Stimulated activated CD8-positive, alpha-beta memory T cell treated with anti-CD3 and anti-CD28 coated beads, Interleukin-4, amount 100 ng/mL, for 1 hour (primary cell): ENCODE measurements around the gene CBLB.

ENCODE experiments used
- DNase-seq, 2 donors: peaks; one replicate each; pipeline ENCODE4 v3.0.0-alpha.2; 2020; ENCODE audit warnings: low read depth in 2 of 2, low spot score in 1 of 2

CBLB gene

GRCh38 chr3:105868742-105869530, at the start of gene CBLB:
Gene CBLB (minus strand): TSS chr3:105869012. CDS start chr3:105867577, 1,435 bp downstream.
- peak; percentile 44 to 64 for DNase-seq

- no peak for DNase-seq
These were observed 48.0 kb upstream of the CBLB start for GRCh38 chr3:105916767-105917166.

GRCh38 chr3:105915524-105915923, 46.7 kb upstream of the CBLB start:
- no peak for DNase-seq

GRCh38 chr3:105913616-105914015, 44.8 kb upstream of the CBLB start:
- DNase-seq = no peak

GRCh38 chr3:105912891-105913290, 44.1 kb upstream of the CBLB start:
- no peak for DNase-seq

- DNase-seq = no peak
These were observed 42.7 kb upstream of the CBLB start for GRCh38 chr3:105911496-105911895.

- no peak for DNase-seq
These were observed 39.0 kb upstream of the CBLB start for GRCh38 chr3:105907777-105908176.

- no peak for DNase-seq
These were observed 38.0 kb upstream of the CBLB start for GRCh38 chr3:105906836-105907235.

- DNase-seq = no peak
These were observed 37.5 kb upstream of the CBLB start for GRCh38 chr3:105906345-105906744.

GRCh38 chr3:105905328-105905727, 36.5 kb upstream of the CBLB start:
- no peak for DNase-seq

- no peak for DNase-seq
These were observed 36.0 kb upstream of the CBLB start for GRCh38 chr3:105904678-105905284.

- DNase-seq = no peak
These were observed 35.4 kb upstream of the CBLB start for GRCh38 chr3:105904251-105904650.

- no peak for DNase-seq
These were observed 30.7 kb upstream of the CBLB start for GRCh38 chr3:105899516-105899915.

- no peak for DNase-seq
These were observed 22.3 kb upstream of the CBLB start for GRCh38 chr3:105891101-105891500.

GRCh38 chr3:105888621-105889579, 20.1 kb upstream of the CBLB start:
- no peak for DNase-seq

- no peak for DNase-seq
These were observed 16.4 kb upstream of the CBLB start for GRCh38 chr3:105885256-105885655.

GRCh38 chr3:105883798-105884377, 15.1 kb upstream of the CBLB start:
- no peak for DNase-seq

- DNase-seq = no peak
These were observed 12.0 kb upstream of the CBLB start for GRCh38 chr3:105880681-105881290.

- no peak for DNase-seq
These were observed 9.2 kb upstream of the CBLB start for GRCh38 chr3:105878061-105878460.

GRCh38 chr3:105877336-105877910, 8.6 kb upstream of the CBLB start:
- no peak for DNase-seq
